GM20431 (cell line): ENCODE results near the gene ZMYM2.
"Not testable (repeated sequence)": the region's sequence is repeated elsewhere in the genome, so short reads cannot be mapped to it uniquely, and the experiment has no call there.

ENCODE experiments used
- in situ Hi-C: fragments of 300-500 bp; cut with MseI, MboI; formaldehyde crosslinking; loops from one replicate; pipeline ENCODE4 v1.15.0; 2020; ENCODE audit warnings: low sequenced_read_pairs; ENCODE audit not compliant: unreplicated experiment

ZMYM2 gene

DNA sequence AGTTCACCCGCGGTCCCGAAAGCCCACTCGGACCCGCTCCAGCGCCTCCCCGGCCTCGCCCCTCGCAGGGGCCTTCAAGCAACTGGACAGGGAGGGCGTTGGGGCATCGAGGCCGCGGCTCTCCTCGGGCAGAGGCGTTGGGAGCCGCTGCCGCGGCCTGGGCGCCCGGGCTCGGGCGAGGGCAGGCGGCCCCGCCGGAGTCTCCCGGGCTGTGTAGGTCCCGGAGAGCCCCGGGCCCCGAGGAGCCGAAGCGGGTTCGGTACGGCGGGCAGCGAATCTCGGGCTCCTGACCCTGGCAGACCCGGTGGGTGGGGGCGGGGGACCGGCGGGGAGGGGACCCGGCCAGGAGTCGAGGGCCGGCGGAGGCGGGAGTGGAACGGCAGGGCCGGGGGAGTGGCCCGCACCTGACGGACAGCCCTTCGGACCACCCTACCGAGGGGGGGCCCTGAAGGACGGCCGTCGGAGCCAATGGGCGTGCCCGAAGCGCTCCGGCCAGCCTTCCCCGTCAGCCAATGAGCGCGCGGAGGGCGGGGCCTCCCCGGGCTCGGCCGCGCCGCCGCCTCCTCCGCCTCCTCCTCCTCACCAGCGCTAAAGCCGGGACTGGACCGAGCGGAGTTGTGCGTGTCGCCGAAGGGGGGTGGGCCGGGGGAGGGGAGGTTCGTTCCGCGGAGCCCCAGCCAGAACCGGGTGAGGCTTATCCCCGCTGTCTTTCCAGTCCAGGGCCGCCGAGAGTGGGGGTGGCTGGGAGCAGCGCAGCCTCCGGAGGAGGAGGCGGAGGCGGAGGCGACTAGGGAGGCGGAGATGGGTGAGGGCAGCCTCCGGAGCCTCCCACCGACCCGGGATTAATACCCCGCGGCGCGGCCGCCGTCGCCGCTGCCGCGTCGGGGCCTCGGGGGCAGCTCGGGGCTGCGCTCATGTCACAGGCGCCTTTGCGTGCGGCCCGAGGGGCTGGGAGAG lies at the start of gene ZMYM2:
Gene ZMYM2 (plus strand): TSS at position 573 of the 957 bp plus-strand sequence. CDS start 34,346 bp downstream, outside the sequence.
- in situ Hi-C loops: no loop called here

- in situ Hi-C loops: no loop called here
These were observed 48.0 kb upstream of the ZMYM2 start for GRCh38 chr13:19910336-19911072.

DNA sequence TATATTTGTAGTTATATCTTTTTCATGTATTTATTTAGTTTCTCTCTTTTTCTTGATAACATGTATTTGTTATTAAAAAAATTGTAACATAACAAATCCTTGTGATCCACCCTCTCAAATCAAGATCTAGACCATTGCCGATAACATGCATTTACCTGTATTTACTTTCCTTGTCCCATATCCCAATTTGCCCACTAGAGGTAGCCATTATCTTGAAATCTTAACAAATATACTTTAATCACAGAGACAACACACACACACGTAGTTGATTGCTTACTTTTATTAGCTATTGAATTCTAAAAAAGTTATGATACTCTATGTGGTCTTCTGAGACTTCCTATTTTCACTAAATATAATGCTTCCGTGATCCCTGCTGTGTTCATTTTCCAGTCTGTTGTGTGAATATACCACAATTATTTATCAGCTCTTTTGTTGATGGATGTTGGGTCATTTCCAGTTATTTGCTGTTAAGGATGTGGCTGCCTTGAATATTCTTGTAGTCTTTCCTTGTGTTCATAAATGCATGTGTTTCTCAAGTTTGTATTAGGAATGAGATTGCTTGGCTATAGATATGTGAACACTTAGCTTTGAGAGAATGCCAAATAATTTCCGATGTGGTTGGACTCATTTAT lies 31.3 kb upstream of the ZMYM2 start:
- in situ Hi-C loops: no loop called here

DNA sequence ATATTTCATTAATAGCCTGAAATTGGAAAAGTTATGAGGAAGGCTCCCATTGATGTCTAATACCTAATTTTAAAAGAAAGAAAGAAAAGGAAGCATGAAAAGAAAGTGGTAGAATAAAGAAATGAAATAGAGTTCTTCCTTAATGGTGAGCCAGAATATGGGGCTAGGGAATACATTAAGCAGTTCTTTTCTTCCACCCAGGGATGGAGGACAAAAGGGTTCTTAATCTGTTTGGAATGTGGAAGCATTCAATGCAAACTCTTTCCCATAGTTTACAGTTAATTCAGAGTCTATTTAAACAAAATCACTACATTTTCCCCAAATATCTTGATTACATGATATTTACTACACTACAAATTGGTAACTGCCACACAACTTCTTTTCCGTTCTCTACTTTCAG lies 18.4 kb upstream of the ZMYM2 start:
- in situ Hi-C loops: no loop called here

DNA sequence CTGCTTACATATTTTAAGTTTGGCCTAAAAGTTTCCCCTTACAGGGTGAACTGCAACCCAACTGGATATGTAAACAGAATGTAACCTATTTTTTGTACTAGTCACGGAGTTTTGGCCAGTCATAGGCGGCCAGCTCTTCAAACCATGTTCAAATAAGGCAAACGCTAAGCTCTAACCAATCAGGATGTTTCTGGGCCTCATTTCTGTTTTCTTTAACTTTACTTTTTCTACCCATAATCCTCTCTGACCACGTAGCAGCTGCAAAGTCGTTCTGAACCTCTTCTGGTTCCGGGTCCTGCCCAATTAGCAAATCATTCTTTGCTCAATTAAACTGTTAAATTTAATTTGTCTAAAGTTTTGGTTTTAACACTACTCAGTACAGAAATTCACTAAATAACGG lies 8.2 kb upstream of the ZMYM2 start:
- in situ Hi-C loops: no loop called here

- in situ Hi-C loops: no loop called here
These were observed 5.7 kb upstream of the ZMYM2 start for GRCh38 chr13:19952850-19953249.

GRCh38 chr13:19955873-19956559 lies 2.5 kb upstream of the ZMYM2 start:
- in situ Hi-C loops: no loop called here

DNA sequence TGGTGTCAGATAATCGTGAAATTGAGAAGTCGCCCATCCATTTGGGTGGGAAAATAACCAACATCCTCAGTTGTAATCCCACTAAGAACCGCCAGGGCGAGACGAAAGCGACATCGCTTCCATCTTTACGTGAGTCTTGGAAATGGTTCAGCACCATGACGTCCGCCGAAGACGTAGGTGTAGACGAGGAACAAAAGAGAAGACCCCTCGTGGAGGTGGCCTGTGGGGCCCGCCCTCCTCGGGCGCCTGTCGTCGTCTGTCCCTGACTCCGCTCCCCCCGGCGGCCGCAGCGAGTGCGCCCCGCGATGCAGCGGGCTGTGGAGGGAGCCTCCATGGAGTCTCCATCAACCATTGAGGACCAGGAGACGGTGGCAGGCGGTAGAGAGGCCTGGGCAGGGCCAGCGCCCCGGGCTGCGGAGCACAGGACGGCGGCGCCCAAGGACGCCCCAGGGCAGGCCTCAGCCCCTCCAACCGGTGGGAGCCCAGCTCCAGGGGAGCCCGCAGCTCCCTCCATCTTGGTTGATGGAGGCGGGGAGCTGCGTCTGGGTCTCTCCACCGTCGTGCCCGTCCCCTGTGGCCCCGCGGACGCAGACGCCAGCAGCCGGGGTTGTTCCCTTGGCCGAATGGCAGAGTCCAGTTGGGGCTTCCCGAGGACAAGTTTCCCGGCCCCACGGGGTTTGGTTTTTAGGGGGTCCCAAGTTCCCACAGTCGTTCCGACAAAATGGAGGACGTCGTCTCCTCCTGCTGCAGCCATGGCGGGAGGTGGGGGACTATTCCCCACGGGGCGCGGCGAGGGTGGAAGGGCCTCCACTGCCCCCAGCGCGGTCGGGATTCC lies 990 bp upstream of the ZMYM2 start:
- in situ Hi-C loops: no loop called here

GRCh38 chr13:19959141-19959830 lies 759 bp downstream of the ZMYM2 start:
- in situ Hi-C loops: no loop called here

DNA sequence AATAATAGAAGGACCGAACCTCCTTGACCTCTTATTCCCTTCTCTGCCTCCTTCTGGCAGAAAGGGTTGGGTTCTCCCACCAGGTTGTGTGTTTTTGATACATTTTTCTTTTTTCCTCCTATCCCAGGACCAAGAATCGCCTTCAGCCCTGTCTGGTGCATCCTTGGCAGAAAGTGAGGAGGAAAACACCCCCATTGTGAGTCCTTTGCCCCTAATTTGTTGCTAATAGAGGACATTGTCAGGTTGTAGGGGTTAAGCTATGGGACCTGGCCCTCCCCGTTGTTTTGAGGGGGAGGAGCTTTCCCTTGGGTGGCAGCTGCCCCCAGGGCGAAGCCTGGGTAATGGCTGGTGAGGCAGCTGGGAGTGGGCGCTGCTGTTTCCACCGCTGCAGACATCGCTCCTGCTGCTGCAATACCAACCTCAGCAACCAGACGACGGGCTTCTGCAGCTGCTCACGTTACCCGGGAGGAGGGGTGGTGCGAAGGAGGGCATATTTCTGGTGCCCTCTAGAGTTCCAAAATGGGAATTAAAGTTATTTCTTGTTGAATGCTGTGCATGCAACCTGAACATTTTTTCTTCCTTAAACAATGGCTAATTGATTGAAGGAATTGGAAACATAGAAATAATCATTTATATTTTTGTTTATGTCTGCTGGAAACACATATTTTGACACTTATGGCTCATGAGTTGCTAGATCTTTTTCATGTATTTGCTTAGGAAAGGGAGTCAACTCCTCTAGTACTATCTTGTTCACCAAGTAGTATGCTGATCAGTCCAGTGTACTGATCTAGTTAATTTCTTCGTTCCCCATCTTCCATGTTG lies 1.5 kb downstream of the ZMYM2 start:
- in situ Hi-C loops: no loop called here

GRCh38 chr13:19960653-19960976 lies 2.1 kb downstream of the ZMYM2 start:
- in situ Hi-C loops: no loop called here

DNA sequence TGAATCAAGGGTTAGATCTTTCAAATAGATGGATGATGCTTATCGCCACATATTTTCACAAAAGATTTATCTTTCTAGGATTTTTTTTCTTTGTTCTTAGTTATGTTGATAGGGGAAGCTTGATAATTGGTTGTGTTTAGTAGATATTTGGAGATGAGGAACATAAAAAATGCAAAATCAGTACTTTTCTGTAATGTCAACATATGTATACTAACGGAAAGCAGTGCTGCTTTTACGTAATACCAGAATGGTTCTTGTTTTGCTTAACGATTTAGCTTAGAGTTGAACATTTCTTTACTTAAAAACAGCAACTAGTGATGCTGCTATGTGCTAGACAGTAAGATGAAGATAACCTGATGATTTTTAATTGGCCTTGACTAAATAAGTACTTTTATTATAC lies 3.0 kb downstream of the ZMYM2 start:
- in situ Hi-C loops: no loop called here

GRCh38 chr13:19961924-19962323 lies 3.4 kb downstream of the ZMYM2 start:
- in situ Hi-C loops: no loop called here

DNA sequence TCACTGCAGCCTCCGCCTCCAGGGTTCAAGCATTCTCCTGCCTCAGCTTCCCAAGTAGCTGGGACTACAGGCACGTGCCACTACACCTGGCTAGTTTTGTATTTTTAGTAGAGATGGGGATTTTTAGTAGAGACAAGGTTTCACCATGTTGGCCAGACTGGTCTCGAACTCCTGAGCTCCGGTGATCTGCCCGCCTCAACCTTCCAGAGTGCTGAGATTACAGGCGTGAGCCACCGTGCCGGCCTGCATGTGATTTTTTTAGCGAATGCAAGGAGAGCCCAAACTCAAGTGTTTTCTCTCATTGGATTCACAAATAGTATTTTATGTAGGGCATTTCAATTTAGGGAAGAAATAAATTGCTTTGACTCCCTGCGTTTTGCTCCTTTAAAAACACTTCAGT lies 4.4 kb downstream of the ZMYM2 start:
- in situ Hi-C loops: no loop called here

DNA sequence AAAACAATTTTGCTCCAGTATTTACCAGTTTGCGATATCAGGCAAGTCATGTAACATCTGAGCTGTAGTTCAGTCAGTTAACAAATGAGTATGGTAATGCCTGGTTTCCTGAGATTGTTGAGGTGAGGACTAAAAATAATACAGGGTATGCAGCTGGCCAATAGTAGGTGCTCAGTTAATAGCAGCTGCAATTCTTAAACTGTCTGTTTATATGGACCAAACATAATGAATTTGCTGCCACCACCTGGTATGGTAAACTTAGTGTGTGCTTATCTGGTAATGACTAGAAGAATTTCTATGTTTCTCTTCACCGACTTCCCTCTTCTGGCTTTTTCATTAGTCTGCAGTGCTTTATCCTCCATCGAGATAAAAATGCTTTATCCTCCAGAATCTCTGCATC lies 9.1 kb downstream of the ZMYM2 start:
- in situ Hi-C loops: no loop called here

DNA sequence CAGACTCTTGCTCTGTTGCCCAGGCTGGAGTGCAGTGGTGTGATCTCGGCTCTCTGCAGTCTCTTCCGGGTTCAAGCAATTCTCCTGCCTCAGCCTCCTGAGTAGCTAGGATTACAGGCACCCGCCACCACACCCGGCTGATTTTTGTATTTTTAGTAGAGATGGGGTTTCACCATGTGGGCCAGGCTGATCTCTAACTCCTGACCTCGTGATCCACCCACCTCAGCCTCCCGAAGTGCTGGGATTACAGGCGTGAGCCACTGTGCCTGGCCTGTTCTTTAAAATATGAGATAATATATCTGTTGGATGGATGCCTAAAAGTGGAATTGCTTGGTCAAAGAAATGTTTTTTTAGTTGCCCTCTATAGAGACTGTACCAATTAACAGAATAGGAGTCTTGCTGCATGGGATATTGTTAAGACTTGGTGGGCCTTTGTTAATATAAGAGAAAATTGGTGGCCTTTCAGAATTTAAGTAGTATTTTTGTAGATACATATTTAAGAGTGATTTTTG lies 16.0 kb downstream of the ZMYM2 start:
- in situ Hi-C loops: not testable (repeated sequence)

GRCh38 chr13:19978831-19979437 lies 20.4 kb downstream of the ZMYM2 start:
- in situ Hi-C loops: no loop called here
